ENCODE data around the gene POLL.

POLL gene

DNA sequence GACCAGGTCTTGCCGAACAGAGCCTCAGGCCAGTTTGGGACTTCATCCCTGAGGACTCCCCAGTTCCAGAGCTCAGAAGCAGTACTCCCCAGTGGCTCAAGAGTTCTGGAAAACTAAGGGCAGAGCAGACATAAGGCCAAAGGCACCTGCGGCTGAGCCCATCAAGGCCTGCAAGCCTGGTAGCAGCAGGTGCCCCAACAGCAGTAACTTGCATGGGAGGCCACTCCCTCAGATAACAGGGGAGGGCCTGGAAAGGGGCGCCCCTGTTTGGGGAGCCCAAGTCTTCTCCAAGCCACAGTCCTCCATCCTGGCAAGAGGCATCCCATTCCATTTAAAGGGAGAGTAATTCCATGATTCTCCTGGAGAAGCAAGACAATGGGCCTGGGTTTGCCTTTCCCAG, 13.0 kb downstream of the POLL start:
- H3K9me2 ChIP-seq (replicated peaks; ENCODE audit: control insufficient read depth, low read length) = no peaks in the 10 kb centered on the region
- no peaks in the 10 kb centered on the region for H3K36me3 ChIP-seq (ENCODE audit: control insufficient read depth, low read length)
- no peak for TF ChIP-seq EZH2phosphoT487 (IDR thresholded peaks at IDR 0.05; ENCODE audit: borderline replicate concordance, low read length)
- no peak for TF ChIP-seq CTCF (IDR thresholded peaks at IDR 0.05; ENCODE audit: low read depth, low read length, poor library complexity, severe bottlenecking)
- peaks cover 8% of the 10 kb centered on the region for H3K27me3 ChIP-seq (ENCODE audit: control insufficient read depth, low read length)
- no peaks in the 10 kb centered on the region for H3K9me3 ChIP-seq (ENCODE audit: control insufficient read depth, insufficient read depth, low read length)
- H3K4me3 ChIP-seq (ENCODE audit: low read length) = no peak overlapping the region
- H3K79me2 ChIP-seq (ENCODE audit: control insufficient read depth, low read length) = no peaks in the 10 kb centered on the region
- no peak overlapping the region for H3K27ac ChIP-seq (ENCODE audit: low read depth, low read length)
- H3K4me1 ChIP-seq (ENCODE audit: control insufficient read depth, low read length) = peaks cover 7% of the 10 kb centered on the region
- H3F3A ChIP-seq (ENCODE audit: control insufficient read depth, insufficient read depth) = no peaks in the 10 kb centered on the region
- H3K4me2 ChIP-seq (ENCODE audit: low read length) = no peak overlapping the region
- H4K20me1 ChIP-seq (ENCODE audit: control insufficient read depth, insufficient read depth, low read depth, low read length) = peaks cover 4% of the 10 kb centered on the region; the same call in 1 of the 2 replicates

DNA sequence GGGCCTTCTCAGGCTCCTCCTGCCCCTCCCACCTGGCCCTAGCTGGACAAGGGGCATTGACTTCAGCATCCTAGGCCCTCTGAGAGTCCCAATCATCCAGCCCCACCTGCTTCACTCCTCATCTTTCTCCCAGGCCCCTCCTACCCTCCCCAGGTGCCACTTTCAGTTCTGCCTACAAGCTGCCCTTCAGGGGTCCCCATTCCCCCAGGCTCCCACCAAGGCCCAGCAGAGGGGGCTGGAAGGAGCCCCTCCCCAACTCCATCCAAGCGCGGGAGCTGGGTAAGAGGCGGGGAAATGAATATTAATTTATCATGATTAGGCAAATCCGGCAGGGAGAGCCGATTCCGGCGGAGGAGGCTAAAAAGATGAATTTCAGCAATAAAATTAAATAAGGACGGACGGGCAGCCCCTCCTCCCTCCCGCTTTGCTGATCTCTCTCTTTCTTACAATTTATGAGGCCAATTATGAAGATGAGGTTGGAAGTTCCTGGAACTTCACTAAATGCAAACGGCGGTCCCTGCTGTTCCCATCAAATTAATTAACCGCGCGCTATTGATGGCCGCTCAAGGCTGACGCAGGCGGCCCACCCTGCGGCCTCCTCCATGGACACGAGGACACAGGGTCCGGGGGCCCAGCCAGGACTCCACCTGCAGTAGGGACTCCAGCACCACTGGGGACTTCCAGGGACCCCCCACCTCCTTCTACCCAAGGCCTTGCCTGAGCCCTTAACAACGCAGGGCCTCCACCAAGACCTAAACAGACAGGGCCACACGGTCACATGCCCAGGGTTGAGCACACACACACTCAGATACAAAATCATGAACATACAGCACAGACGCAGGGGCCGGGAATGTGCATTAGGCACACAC, 13.9 kb downstream of the POLL start:
- no peaks in the 10 kb centered on the region for H3K9me3 ChIP-seq (ENCODE audit: control insufficient read depth, insufficient read depth, low read length)
- no peaks in the 10 kb centered on the region for H3K79me2 ChIP-seq (ENCODE audit: control insufficient read depth, low read length)
- H3K36me3 ChIP-seq (ENCODE audit: control insufficient read depth, low read length) = no peaks in the 10 kb centered on the region
- H3K4me1 ChIP-seq (ENCODE audit: control insufficient read depth, low read length) = peaks cover 15% of the 10 kb centered on the region
- TF ChIP-seq CTCF (IDR thresholded peaks at IDR 0.05; ENCODE audit: low read depth, low read length, poor library complexity, severe bottlenecking) = no peak
- TF ChIP-seq EZH2phosphoT487 (IDR thresholded peaks at IDR 0.05; ENCODE audit: borderline replicate concordance, low read length) = no peak
- H3K4me2 ChIP-seq (ENCODE audit: low read length) = no peak overlapping the region
- no peak overlapping the region for H3K4me3 ChIP-seq (ENCODE audit: low read length)
- H3F3A ChIP-seq (ENCODE audit: control insufficient read depth, insufficient read depth) = no peaks in the 10 kb centered on the region
- no peaks in the 10 kb centered on the region for H3K9me2 ChIP-seq (replicated peaks; ENCODE audit: control insufficient read depth, low read length)
- peaks cover 4% of the 10 kb centered on the region; the same call in 1 of the 2 replicates for H4K20me1 ChIP-seq (ENCODE audit: control insufficient read depth, insufficient read depth, low read depth, low read length)
- peaks cover 16% of the 10 kb centered on the region for H3K27me3 ChIP-seq (ENCODE audit: control insufficient read depth, low read length)
- no peak overlapping the region for H3K27ac ChIP-seq (ENCODE audit: low read depth, low read length)

DNA sequence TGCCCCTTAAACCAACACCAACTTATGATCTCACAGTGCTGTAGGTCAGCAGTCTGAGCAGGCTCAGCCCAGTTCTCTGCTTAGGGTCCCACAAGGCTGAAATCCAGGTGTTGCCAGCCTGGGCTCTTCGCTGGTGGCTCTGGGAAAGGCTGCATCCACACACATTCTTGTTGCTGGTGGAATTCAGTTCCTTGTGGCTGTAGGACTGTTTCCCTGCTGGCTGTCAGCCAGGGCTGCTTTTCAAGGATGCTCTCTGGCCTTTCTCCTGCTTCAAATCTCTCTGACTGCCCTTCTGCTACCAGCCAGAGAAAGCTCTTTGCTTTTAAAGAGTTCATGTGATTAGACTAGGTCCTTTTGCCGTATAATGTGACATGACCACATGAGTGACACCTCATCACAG, 15.3 kb downstream of the POLL start:
- Histone ChIP-seq H3K4me2 (ENCODE audit: low read length) (no peak overlapping the region), H4K20me1 (ENCODE audit: control insufficient read depth, insufficient read depth, low read depth, low read length) (peaks cover 4% of the 10 kb centered on the region; the same call in 1 of the 2 replicates), H3K27ac (ENCODE audit: low read depth, low read length) (no peak overlapping the region), H3K27me3 (ENCODE audit: control insufficient read depth, low read length) (peaks cover 26% of the 10 kb centered on the region), H3K9me3 (ENCODE audit: control insufficient read depth, insufficient read depth, low read length) (no peaks in the 10 kb centered on the region), H3K79me2 (ENCODE audit: control insufficient read depth, low read length) (no peaks in the 10 kb centered on the region), H3K9me2 (replicated peaks; ENCODE audit: control insufficient read depth, low read length) (no peaks in the 10 kb centered on the region), H3K4me1 (ENCODE audit: control insufficient read depth, low read length) (peaks cover 15% of the 10 kb centered on the region), H3K4me3 (ENCODE audit: low read length) (no peak overlapping the region), H3F3A (ENCODE audit: control insufficient read depth, insufficient read depth) (no peaks in the 10 kb centered on the region), H3K36me3 (ENCODE audit: control insufficient read depth, low read length) (no peaks in the 10 kb centered on the region)
- TF ChIP-seq CTCF (IDR thresholded peaks at IDR 0.05; ENCODE audit: low read depth, low read length, poor library complexity, severe bottlenecking) (no peak), EZH2phosphoT487 (IDR thresholded peaks at IDR 0.05; ENCODE audit: borderline replicate concordance, low read length) (no peak)

Measured in DOHH2 (cell line).